Kidney tubule cell (primary cell): Measurements from ENCODE around the gene CDKL4.
A peak's percentile ranks its signal among the peaks of the same experiment; 100 is the strongest.
"Not testable (repeated sequence)": the region's sequence is repeated elsewhere in the genome, so short reads cannot be mapped to it uniquely, and the experiment has no call there.

Experiments used
- DNase-seq: peaks from one replicate; pipeline ENCODE4 v3.0.0-alpha.2; 2018; ENCODE audit warnings: low spot score

Gene CDKL4

GRCh38 chr2:39141334-39142271 lies 102.2 kb downstream of the CDKL4 start:
- no peak for DNase-seq

- not testable (repeated sequence) for DNase-seq
Observed at GRCh38 chr2:39140948-39141333, 102.8 kb downstream of the CDKL4 start.

- DNase-seq: no peak
Observed at GRCh38 chr2:39140322-39140847, 103.4 kb downstream of the CDKL4 start.

- DNase-seq: no peak
Observed at GRCh38 chr2:39139511-39140237, 104.1 kb downstream of the CDKL4 start.

- no peak for DNase-seq
Observed at GRCh38 chr2:39138837-39139211, 104.9 kb downstream of the CDKL4 start.

GRCh38 chr2:39138187-39138836 lies 105.5 kb downstream of the CDKL4 start:
- not testable (repeated sequence) for DNase-seq

- DNase-seq: no peak
Observed at GRCh38 chr2:39136799-39137198, 107.0 kb downstream of the CDKL4 start.

GRCh38 chr2:39135690-39136259 lies 108.0 kb downstream of the CDKL4 start:
- no peak for DNase-seq

- DNase-seq: no peak
Observed at GRCh38 chr2:39133215-39133851, 110.4 kb downstream of the CDKL4 start.

GRCh38 chr2:39128919-39129391 lies 114.8 kb downstream of the CDKL4 start:
- DNase-seq: peak; percentile 51

GRCh38 chr2:39127973-39128372 lies 115.8 kb downstream of the CDKL4 start:
- DNase-seq: no peak
